Endothelial cell of umbilical vein (primary cell): ENCODE measurements around the gene CNNM2. TPM values are rescaled to one million over a fixed set of nuclear protein-coding genes. Genes with fewer than 3 reads are reported as not detected.

Experiments used
- BruUV-seq: library from RNA; stranded (reverse); fragments of 400-500 nt; replicated peaks from 2 replicates; lab custom pipeline; 2021; lab: Mats Ljungman, UMichigan
- CTCF ChIA-PET: fragments of 300-600, 350-600 bp; sonication (Branson Sonifier 250); formaldehyde crosslinking; loops from one replicate; lab custom pipeline; 2021; ENCODE audit warnings: antibody characterized with exemption, inconsistent platforms; lab: Charles Lee
- POLR2A ChIA-PET: fragments of 300-600, 350-600 bp; sonication (Branson Sonifier 250); formaldehyde crosslinking; loops from one replicate; lab custom pipeline; 2021; ENCODE audit warnings: antibody characterized with exemption, inconsistent platforms; lab: Charles Lee
- DNase-seq: peaks from one replicate; pipeline ENCODE4 v3.0.0-alpha.2; 2011; ENCODE audit warnings: low read depth, low spot score
- FAIRE-seq: peaks from 2 replicates; lab custom pipeline; 2011; peaks lifted over from hg19 to GRCh38; lab: Jason Lieb, UNC
- H2AFZ ChIP-seq: 2 replicates; pipeline ENCODE4 v1.6.0; 2012; ENCODE audit warnings: low read depth, low read length, control low read depth, inconsistent platforms
- H3K27ac ChIP-seq: 2 replicates; pipeline ENCODE4 v1.5.1; 2011; ENCODE audit warnings: low read depth, mild to moderate bottlenecking, control low read depth, low read length, moderate library complexity; ENCODE audit not compliant: insufficient read depth
- H3K27me3 ChIP-seq, 2 experiments: 2 replicates each; pipeline versions ENCODE4 v1.6.0 to v1.6.1; 2011; ENCODE audit warnings: low read length in 2 of 2, mixed read lengths in 1 of 2; ENCODE audit not compliant: control insufficient read depth in 2 of 2, insufficient read depth in 2 of 2
- H3K36me3 ChIP-seq, 2 experiments: 2 replicates in 1 of 2; 3 replicates in 1 of 2; pipeline ENCODE4 v1.5.1; 2011; ENCODE audit warnings: low read length in 2 of 2, mild to moderate bottlenecking in 1 of 2, moderate library complexity in 1 of 2; ENCODE audit not compliant: control insufficient read depth in 2 of 2, insufficient read depth in 2 of 2; ENCODE audit errors: extremely low read depth in 1 of 2
- H3K4me1 ChIP-seq: 3 replicates; pipeline ENCODE4 v1.5.1; 2011; ENCODE audit warnings: mild to moderate bottlenecking, low read length; ENCODE audit not compliant: control insufficient read depth, insufficient read depth; ENCODE audit errors: extremely low read depth
- H3K4me2 ChIP-seq: 2 replicates; pipeline ENCODE4 v1.6.1; 2011; ENCODE audit warnings: low read length, control low read depth, mixed read lengths; ENCODE audit not compliant: insufficient read depth
- H3K4me3 ChIP-seq, 3 experiments: fragments of 200-600 bp in 1 of 3; sonication (generic), shearing (Covaris generic) in 1 of 3; replicated peaks in 1 of 3; 2 replicates each; pipeline ENCODE4 v1.5.1; 2011 to 2016; ENCODE audit warnings: control low read depth in 3 of 3, low read length in 3 of 3, mild to moderate bottlenecking in 2 of 3, inconsistent platforms in 1 of 3, low read depth in 1 of 3, moderate library complexity in 1 of 3; ENCODE audit not compliant: insufficient read depth in 1 of 3
- H3K79me2 ChIP-seq: 2 replicates; pipeline ENCODE4 v1.6.0; 2012; ENCODE audit warnings: low read length, inconsistent platforms; ENCODE audit not compliant: control insufficient read depth, insufficient read depth
- H3K9ac ChIP-seq: replicated peaks from 2 replicates; pipeline ENCODE3; 2011; ENCODE audit warnings: low read length, control low read depth; ENCODE audit not compliant: insufficient read depth; ENCODE audit errors: extremely low read depth
- H3K9me1 ChIP-seq: replicated peaks from 3 replicates; pipeline ENCODE4 v1.6.0; 2011; ENCODE audit warnings: mild to moderate bottlenecking, low read length; ENCODE audit not compliant: control insufficient read depth, insufficient read depth; ENCODE audit errors: extremely low read depth
- H3K9me3 ChIP-seq: replicated peaks from 2 replicates; pipeline ENCODE4 v1.5.1; 2012; ENCODE audit warnings: low read length, inconsistent platforms; ENCODE audit not compliant: control insufficient read depth, insufficient read depth
- H4K20me1 ChIP-seq: replicated peaks from 2 replicates; pipeline ENCODE3; 2011; ENCODE audit warnings: mild to moderate bottlenecking, low read length; ENCODE audit not compliant: control insufficient read depth, insufficient read depth; ENCODE audit errors: extremely low read depth
- EZH2 ChIP-seq: IDR thresholded peaks from 2 replicates; pipeline ENCODE4 v1.6.1; 2012; ENCODE audit warnings: borderline replicate concordance, low read depth, mild to moderate bottlenecking, moderate library complexity, low read length, inconsistent platforms; ENCODE audit not compliant: severe bottlenecking
- FOS ChIP-seq: IDR thresholded peaks from 2 replicates; pipeline ENCODE4 v1.6.1; 2011; ENCODE audit warnings: mild to moderate bottlenecking, low read length, moderate library complexity, borderline replicate concordance; ENCODE audit not compliant: insufficient read depth
- GATA2 ChIP-seq: IDR thresholded peaks from 2 replicates; pipeline ENCODE4 v1.7.0; 2011; ENCODE audit warnings: low read depth, mild to moderate bottlenecking, moderate library complexity, mixed read lengths, low read length; ENCODE audit not compliant: insufficient read length, insufficient read depth
- JUN ChIP-seq: IDR thresholded peaks from 2 replicates; pipeline ENCODE4 v1.6.1; 2011; ENCODE audit warnings: borderline replicate concordance, low read depth; ENCODE audit not compliant: insufficient read length, insufficient read depth
- MYC ChIP-seq: IDR thresholded peaks from one replicate; pipeline ENCODE4 v1.6.1; 2011; ENCODE audit warnings: mild to moderate bottlenecking, low read depth, low read length
- POLR2A ChIP-seq: IDR thresholded peaks from 2 replicates; pipeline ENCODE4 v1.6.1; 2012; ENCODE audit warnings: low read depth, mild to moderate bottlenecking, control low read depth, low read length
- POLR2AphosphoS5 ChIP-seq: IDR thresholded peaks from 2 replicates; pipeline ENCODE4 v1.6.1; 2012; ENCODE audit warnings: low read depth, mild to moderate bottlenecking, control low read depth, low read length, moderate library complexity; ENCODE audit not compliant: insufficient read depth
- dilution Hi-C: fragments of 300-500 bp; cut with MboI; formaldehyde crosslinking; loops from one replicate; pipeline ENCODE4 v1.15.0; 2019; ENCODE audit warnings: low sequenced_read_pairs; ENCODE audit not compliant: extremely low pct_ligation_motif_present
- intact Hi-C: fragments of 100-400 bp; cut with micrococcal nuclease; formaldehyde crosslinking; loops from one replicate; pipeline ENCODE4 v1.10.0; 2022
- polyA plus RNA-seq, 4 experiments: library from polyadenylated mRNA; depleted of rRNA in 3 of 4; stranded (reverse) in 3 of 4; unstranded in 1 of 4; fragments of >200 nt; gene quantifications; 2 replicates each; pipeline versions ENCODE4 v1.2.1 to v1.2.3, GENCODE V29; 2011 to 2012; ENCODE audit warnings: missing spikeins in 1 of 4
- total RNA-seq: library from RNA; stranded (reverse); gene quantifications from 2 replicates; pipeline ENCODE4 v1.2.3, GENCODE V29; 2021
- TF ChIP-seq, protein P1 (sequence below), 2 donors: IDR thresholded peaks; 1 replicate in 1 of 2; 2 replicates in 1 of 2; pipeline ENCODE4 v1.5.1; 2011; ENCODE audit warnings: low read length in 2 of 2, mild to moderate bottlenecking in 2 of 2, moderate library complexity in 2 of 2, control low read depth in 1 of 2, inconsistent platforms in 1 of 2, low read depth in 1 of 2; ENCODE audit not compliant: insufficient read depth in 1 of 2; ENCODE audit errors: extremely low read depth in 1 of 2
- TF ChIP-seq, protein P2 (sequence below): IDR thresholded peaks from 2 replicates; pipeline ENCODE4 v1.6.1; 2011; ENCODE audit not compliant: insufficient read depth, insufficient read length

Gene CNNM2
- total and polyA plus RNA-seq, 2 donors (not counting 3 experiments of a cell fraction or from before 2014, with no cell fraction given): 1.9 to 3.0 TPM

DNA sequence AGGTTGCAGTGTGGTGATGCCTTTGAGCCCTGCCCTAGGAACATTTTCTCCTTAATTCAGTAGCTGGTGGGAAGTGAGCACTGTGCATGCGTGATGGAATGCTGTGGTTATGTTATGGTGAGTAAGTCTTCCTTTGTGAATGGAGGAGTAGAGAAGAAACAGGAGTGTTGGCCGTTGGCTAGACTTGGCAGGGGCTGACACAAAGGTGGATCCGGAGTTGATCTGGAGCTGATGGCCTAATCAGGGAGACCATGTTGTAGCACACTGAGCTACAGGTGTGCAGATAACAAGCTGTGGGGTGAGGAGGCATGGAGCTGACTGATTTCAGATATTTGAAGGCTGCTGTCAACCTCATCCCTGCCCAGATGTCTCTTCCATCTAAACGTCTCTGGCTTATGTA is 122.3 kb downstream of the CNNM2 start:
- no peak overlapping the region for H2AFZ ChIP-seq
- no peak overlapping the region for H3K9ac ChIP-seq
- no TSS peak for BruUV-seq
- TF ChIP-seq, protein P1, sequence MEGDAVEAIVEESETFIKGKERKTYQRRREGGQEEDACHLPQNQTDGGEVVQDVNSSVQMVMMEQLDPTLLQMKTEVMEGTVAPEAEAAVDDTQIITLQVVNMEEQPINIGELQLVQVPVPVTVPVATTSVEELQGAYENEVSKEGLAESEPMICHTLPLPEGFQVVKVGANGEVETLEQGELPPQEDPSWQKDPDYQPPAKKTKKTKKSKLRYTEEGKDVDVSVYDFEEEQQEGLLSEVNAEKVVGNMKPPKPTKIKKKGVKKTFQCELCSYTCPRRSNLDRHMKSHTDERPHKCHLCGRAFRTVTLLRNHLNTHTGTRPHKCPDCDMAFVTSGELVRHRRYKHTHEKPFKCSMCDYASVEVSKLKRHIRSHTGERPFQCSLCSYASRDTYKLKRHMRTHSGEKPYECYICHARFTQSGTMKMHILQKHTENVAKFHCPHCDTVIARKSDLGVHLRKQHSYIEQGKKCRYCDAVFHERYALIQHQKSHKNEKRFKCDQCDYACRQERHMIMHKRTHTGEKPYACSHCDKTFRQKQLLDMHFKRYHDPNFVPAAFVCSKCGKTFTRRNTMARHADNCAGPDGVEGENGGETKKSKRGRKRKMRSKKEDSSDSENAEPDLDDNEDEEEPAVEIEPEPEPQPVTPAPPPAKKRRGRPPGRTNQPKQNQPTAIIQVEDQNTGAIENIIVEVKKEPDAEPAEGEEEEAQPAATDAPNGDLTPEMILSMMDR (IDR thresholded peaks at IDR 0.05; ENCODE audit: extremely low read depth in 1 of 2, insufficient read depth in 1 of 2, low read depth in 1 of 2, low read length in 2 of 2): no peak
- TF ChIP-seq EZH2 (no peak), POLR2A (no peak), MYC (no peak), GATA2 (no peak), FOS (no peak), POLR2AphosphoS5 (no peak), JUN (no peak)
- TF ChIP-seq, protein P2, sequence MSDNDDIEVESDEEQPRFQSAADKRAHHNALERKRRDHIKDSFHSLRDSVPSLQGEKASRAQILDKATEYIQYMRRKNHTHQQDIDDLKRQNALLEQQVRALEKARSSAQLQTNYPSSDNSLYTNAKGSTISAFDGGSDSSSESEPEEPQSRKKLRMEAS: no peak
- no peak overlapping the region for H3K4me3 ChIP-seq
- POLR2A ChIA-PET: no interaction called here
- H3K4me2 ChIP-seq: no peak overlapping the region
- no peak overlapping the region for H3K27ac ChIP-seq
- dilution Hi-C loops (no loop called here), intact Hi-C loops (no loop called here)
- DNase-seq (no peak), FAIRE-seq (no peak)
- no peaks in the 10 kb centered on the region for H4K20me1 ChIP-seq
- no peaks in the 10 kb centered on the region for H3K4me1 ChIP-seq
- peaks cover 0 to 11% of the 10 kb centered on the region in 2 experiments for H3K27me3 ChIP-seq
- CTCF ChIA-PET: interaction anchor here (1.0 to 1.1 kb wide), 3 partner anchors 11 to 204 kb away, joined by 3 to 5 read pairs (median 5); partner anchors contain the start of gene CNNM2
- H3K36me3 ChIP-seq: no peaks in the 10 kb centered on the region
- H3K9me1 ChIP-seq: no peaks in the 10 kb centered on the region
- no peaks in the 10 kb centered on the region for H3K9me3 ChIP-seq
- no peaks in the 10 kb centered on the region for H3K79me2 ChIP-seq
